Measurements from ENCODE around the gene TRIM17.
A peak's percentile ranks its signal among the peaks of the same experiment; 100 is the strongest.

Gene TRIM17

DNA sequence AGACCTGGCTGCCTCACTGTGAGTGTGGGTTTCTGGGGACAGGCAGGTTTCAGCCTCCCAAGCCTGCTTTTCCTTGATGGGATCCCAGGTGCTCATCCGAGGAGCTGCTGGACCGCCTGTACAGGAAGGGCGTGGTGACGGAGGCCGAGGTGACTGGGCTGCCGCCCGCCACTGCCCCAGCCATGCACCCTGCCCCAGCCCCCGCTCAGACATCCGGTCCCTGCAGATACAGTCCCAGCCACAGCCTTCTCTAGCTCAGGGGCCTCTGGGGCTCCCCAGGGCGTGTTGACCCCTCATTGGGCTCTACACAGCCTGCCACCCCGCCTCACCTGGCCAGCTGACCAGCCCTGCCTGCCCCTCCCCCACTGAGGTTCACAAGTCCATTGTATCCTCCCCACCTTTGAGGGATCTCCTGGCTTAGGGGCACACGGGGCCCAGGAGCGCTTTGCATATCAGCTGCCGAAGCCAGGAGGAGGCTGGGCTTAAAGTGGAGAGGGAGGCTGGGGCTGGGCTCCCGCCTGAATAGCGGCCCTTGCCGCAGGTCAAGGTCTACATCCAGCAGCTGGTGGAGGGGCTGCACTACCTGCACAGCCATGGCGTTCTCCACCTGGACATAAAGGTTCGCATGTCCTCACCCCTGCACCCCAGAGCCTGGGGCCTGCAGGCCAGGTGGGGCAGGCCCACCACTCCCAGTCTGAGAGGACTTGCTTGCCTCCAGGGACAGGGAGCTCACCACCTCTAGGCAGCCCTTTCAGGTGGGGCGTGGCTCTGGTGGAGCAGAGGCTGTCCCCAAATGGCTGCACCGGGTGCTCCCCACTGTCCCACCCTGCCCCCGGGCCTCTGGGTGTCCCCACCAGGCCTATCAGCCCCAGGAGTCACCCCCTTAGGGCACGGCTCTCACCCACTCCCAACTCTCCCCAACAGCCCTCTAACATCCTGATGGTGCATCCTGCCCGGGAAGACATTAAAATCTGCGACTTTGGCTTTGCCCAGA, 48.6 kb downstream of the TRIM17 start:
- peak; percentile 37 for DNase-seq (ENCODE audit: low spot score)

DNA sequence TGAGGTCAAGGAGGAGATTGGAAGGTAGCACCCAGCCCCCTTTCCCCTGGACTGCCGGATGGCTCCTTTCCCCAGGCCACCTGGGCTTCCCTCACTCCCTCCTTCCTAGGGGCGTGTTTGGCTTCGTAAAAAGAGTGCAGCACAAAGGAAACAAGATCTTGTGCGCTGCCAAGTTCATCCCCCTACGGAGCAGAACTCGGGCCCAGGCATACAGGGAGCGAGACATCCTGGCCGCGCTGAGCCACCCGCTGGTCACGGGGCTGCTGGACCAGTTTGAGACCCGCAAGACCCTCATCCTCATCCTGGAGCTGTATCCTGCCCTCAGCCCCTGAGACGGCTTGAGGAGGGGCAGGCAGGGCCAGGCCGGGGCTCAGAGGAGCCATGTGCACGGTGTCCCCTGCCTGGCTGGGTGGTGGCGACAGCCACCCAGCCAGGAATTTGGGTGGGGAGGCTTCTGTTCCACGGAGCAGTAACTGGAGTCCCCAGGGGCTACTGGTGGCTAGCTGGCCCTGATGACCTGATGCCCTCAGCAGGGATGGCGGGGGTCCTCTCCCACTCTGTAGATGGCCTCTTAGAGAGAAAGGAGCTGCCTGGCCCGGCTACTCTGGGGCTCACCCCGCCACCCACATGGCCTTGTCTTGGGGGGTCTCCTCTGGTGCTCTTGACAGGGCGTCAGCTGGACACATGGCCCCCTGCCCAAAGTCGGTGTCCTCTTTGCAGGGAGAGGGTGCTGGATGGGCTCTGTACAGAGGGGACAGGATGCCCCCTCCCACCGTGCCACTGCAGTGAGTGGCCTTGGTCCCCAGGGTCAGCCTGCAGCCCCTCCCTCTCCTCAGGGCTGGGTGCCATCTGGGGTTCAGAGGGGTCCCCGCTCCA, 49.6 kb downstream of the TRIM17 start:
- Histone ChIP-seq H3K9me3 (ENCODE audit: severe bottlenecking) (no peaks in the 10 kb centered on the region), H3K27me3 (ENCODE audit: insufficient read depth, poor library complexity, severe bottlenecking) (no peaks in the 10 kb centered on the region), H3K4me3 (ENCODE audit: severe bottlenecking) (no peak overlapping the region), H3K36me3 (ENCODE audit: low read depth) (no peaks in the 10 kb centered on the region), H3K27ac (ENCODE audit: poor library complexity, severe bottlenecking) (no peak overlapping the region), H3K4me1 (ENCODE audit: insufficient read depth, poor library complexity, severe bottlenecking) (no peaks in the 10 kb centered on the region)
- ATAC-seq (ENCODE audit: low read depth) (no peak), DNase-seq (ENCODE audit: low spot score) (no peak)
- TF ChIP-seq, protein P1, sequence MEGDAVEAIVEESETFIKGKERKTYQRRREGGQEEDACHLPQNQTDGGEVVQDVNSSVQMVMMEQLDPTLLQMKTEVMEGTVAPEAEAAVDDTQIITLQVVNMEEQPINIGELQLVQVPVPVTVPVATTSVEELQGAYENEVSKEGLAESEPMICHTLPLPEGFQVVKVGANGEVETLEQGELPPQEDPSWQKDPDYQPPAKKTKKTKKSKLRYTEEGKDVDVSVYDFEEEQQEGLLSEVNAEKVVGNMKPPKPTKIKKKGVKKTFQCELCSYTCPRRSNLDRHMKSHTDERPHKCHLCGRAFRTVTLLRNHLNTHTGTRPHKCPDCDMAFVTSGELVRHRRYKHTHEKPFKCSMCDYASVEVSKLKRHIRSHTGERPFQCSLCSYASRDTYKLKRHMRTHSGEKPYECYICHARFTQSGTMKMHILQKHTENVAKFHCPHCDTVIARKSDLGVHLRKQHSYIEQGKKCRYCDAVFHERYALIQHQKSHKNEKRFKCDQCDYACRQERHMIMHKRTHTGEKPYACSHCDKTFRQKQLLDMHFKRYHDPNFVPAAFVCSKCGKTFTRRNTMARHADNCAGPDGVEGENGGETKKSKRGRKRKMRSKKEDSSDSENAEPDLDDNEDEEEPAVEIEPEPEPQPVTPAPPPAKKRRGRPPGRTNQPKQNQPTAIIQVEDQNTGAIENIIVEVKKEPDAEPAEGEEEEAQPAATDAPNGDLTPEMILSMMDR (IDR thresholded peaks at IDR 0.05; ENCODE audit: poor library complexity, severe bottlenecking): no peak

More for the DNA sequence above, 48.6 kb downstream of the TRIM17 start:
- no peaks in the 10 kb centered on the region for H3K4me1 ChIP-seq (ENCODE audit: insufficient read depth, poor library complexity, severe bottlenecking)
- H3K9me3 ChIP-seq (ENCODE audit: severe bottlenecking): no peaks in the 10 kb centered on the region
- H3K27ac ChIP-seq (ENCODE audit: poor library complexity, severe bottlenecking): no peak overlapping the region
- ATAC-seq (ENCODE audit: low read depth): peak; percentile 26; the same call in 1 of the 3 replicates
- H3K36me3 ChIP-seq (ENCODE audit: low read depth): no peaks in the 10 kb centered on the region
- H3K4me3 ChIP-seq (ENCODE audit: severe bottlenecking): no peak overlapping the region
- TF ChIP-seq, protein P1 (IDR thresholded peaks at IDR 0.05; ENCODE audit: poor library complexity, severe bottlenecking): no peak
- no peaks in the 10 kb centered on the region for H3K27me3 ChIP-seq (ENCODE audit: insufficient read depth, poor library complexity, severe bottlenecking)

DNA sequence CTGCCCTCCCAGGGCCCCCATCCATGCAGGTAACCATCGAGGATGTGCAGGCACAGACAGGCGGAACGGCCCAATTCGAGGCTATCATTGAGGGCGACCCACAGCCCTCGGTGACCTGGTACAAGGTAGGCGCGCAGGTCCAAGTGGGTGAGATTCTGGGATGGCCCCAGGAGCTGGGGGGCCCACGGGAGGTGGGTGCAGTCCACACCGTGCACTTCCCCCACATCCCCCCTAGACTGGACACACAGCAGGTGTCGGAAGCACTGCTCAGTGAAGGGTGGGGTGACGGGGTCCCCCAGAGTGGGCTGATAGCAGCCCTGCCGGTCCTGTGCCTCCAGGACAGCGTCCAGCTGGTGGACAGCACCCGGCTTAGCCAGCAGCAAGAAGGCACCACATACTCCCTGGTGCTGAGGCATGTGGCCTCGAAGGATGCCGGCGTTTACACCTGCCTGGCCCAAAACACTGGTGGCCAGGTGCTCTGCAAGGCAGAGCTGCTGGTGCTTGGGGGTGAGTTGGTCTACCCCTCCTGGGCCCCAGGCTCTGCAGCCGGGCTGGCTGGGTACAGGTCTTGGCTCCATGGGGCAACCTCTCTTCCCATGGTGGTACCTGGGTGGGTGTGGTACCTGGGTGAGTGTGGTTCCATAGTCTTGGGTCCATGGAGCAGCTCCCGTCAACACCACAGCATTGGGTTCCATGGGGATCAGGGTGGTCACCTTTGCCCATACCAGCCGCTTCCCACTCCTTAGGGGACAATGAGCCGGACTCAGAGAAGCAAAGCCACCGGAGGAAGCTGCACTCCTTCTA, 50.4 kb downstream of the TRIM17 start:
- Histone ChIP-seq H3K4me3 (ENCODE audit: severe bottlenecking) (no peak overlapping the region), H3K4me1 (ENCODE audit: insufficient read depth, poor library complexity, severe bottlenecking) (no peaks in the 10 kb centered on the region), H3K36me3 (ENCODE audit: low read depth) (no peaks in the 10 kb centered on the region), H3K27ac (ENCODE audit: poor library complexity, severe bottlenecking) (no peak overlapping the region), H3K27me3 (ENCODE audit: insufficient read depth, poor library complexity, severe bottlenecking) (no peaks in the 10 kb centered on the region), H3K9me3 (ENCODE audit: severe bottlenecking) (no peaks in the 10 kb centered on the region)
- DNase-seq (ENCODE audit: low spot score) (no peak), ATAC-seq (ENCODE audit: low read depth) (no peak)
- TF ChIP-seq, protein P1 (IDR thresholded peaks at IDR 0.05; ENCODE audit: poor library complexity, severe bottlenecking): no peak

DNA sequence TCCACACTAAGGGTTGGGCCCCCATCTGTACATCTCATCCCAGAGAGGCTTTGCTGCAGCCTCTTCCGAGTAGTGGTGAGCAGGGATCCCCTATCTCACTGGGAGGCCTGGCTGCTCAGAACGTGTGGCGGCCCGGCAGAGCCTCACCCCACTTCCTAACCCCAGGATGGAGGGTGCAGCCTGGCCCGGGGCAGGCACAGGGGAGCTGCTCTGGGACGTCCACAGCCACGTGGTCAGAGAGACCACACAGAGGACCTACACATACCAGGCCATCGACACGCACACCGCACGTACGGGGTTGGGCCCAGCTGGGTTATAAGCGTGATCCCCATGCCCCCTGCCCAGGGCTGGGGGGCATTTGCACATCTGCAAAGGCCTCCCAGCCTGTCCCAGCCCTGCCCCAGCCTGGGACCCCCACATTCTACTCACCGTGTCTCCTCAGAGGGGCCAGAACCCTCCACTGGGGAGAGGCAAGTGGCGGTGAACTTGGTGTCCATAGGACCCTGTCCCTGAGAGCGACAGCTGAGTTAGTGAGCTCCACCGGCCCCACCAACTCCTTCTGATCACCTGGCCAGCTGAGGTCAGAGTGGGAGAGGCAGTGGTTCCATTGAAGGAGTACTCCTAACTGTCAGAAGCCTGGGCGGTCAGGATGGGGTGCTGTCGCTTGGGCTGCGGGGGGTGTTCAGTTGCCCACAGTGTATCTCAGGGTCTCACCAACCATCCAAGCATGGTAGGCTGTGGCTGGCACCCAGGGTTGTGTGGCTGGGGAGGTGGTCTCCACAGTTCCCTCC, 51.2 kb downstream of the TRIM17 start:
- DNase-seq (ENCODE audit: low spot score): no peak
- Histone ChIP-seq H3K9me3 (ENCODE audit: severe bottlenecking) (no peaks in the 10 kb centered on the region), H3K27me3 (ENCODE audit: insufficient read depth, poor library complexity, severe bottlenecking) (no peaks in the 10 kb centered on the region), H3K36me3 (ENCODE audit: low read depth) (no peaks in the 10 kb centered on the region), H3K27ac (ENCODE audit: poor library complexity, severe bottlenecking) (no peak overlapping the region), H3K4me1 (ENCODE audit: insufficient read depth, poor library complexity, severe bottlenecking) (no peaks in the 10 kb centered on the region), H3K4me3 (ENCODE audit: severe bottlenecking) (no peak overlapping the region)
- TF ChIP-seq, protein P1 (IDR thresholded peaks at IDR 0.05; ENCODE audit: poor library complexity, severe bottlenecking): no peak
- no peak for ATAC-seq (ENCODE audit: low read depth)

Measured in RWPE2 (cell line).